ENCODE data around the gene RERE. TPM values are rescaled to one million over a fixed set of nuclear protein-coding genes. Genes with fewer than 3 reads are reported as not detected.

Gene RERE
- polyA plus RNA-seq, 1 of the 3 experiments (the other 2 are of a cell fraction) = 8.1 TPM

DNA sequence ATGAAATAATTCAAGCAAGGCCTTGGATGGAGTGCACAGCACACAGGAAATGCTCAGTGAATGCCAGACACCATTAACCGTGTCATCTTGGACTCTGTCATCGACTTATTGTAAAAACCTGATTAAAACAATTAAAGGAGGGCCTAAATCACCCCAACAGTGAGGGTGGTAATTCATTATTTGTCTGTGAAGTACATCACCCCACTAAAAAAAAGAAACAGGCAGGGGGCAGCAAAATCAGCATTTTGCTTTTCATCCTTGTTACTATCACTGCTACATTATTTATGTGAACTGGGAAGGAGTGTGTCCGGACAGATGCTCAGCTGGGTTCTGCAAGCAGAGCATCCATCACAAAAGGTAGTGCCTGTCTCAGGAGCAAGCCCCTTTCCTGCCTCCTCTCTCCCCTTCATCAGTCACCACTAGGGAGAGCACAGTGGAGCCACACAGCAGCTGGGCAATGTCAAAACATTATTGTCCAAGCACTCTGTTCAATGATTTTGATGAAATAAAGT, 98.5 kb downstream of the RERE start:
- 24% methylated on average over 3 of the region's 3 CpGs for WGBS (ENCODE audit: low lambda C conversion rate)
- Histone ChIP-seq H3K9me3 (no peaks in the 10 kb centered on the region; the same call in 1 of the 2 replicates), H3K9ac (no peak overlapping the region), H3K4me2 (no peak overlapping the region), H3K4me3 (ENCODE audit: low read depth in 2 of 2, low read length in 1 of 2) (no peak overlapping the region), H3K79me2 (ENCODE audit: insufficient read depth) (peaks cover 17% of the 10 kb centered on the region; the same call in 1 of the 2 replicates), H3F3A (replicated peaks; ENCODE audit: insufficient read depth) (peaks cover 5% of the 10 kb centered on the region), H4K20me1 (ENCODE audit: insufficient read depth) (no peaks in the 10 kb centered on the region), H3K27ac (ENCODE audit: low read depth in 2 of 2, low read length in 1 of 2) (peak overlapping the region in 1 of 2 experiments; percentile 84; a peak in 2 of 4 replicates), H3K4me1 (ENCODE audit: control insufficient read depth in 1 of 2, insufficient read depth in 2 of 2, low read depth in 1 of 2, low read length in 1 of 2) (peaks cover 8 to 15% of the 10 kb centered on the region in 2 experiments; a peak in 3 of 4 replicates), H3K9me2 (no peaks in the 10 kb centered on the region), H3K36me3 (replicated peaks in 1 of 2; ENCODE audit: control insufficient read depth in 1 of 2, insufficient read depth in 2 of 2, low read length in 1 of 2) (no peaks in the 10 kb centered on the region), H2AFZ (ENCODE audit: low read depth) (no peak overlapping the region), H3K27me3 (ENCODE audit: insufficient read depth) (no peaks in the 10 kb centered on the region)
- peak; percentile 45 for DNase-seq
- ChIA-PET POLR2A (interaction anchor here (0.6 kb wide), 1 partner anchor 463 kb away, joined by 3 read pairs; no protein-coding TSS in a partner anchor), CTCF (interaction anchor here (0.6 to 5.1 kb wide), 28 partner anchors 9 to 295 kb away, joined by 3 to 44 read pairs (median 4); no protein-coding TSS in a partner anchor)
- TF ChIP-seq EZH2phosphoT487 (IDR thresholded peaks at IDR 0.05; ENCODE audit: borderline replicate concordance, low read depth) (no peak), RFX5 (IDR thresholded peaks at IDR 0.05; ENCODE audit: low read length) (no peak; the same call in 1 of the 2 replicates), RXRA (IDR thresholded peaks at IDR 0.05; ENCODE audit: borderline replicate concordance, low read depth) (no peak), NFIC (IDR thresholded peaks at IDR 0.05; ENCODE audit: borderline replicate concordance) (no peak), ELF1 (IDR thresholded peaks at IDR 0.05) (no peak), CTCF (IDR thresholded peaks at IDR 0.05) (peak; percentile 43), SIN3A (IDR thresholded peaks at IDR 0.05; ENCODE audit: borderline replicate concordance, low read depth, low read length) (no peak), YY1 (IDR thresholded peaks at IDR 0.05; ENCODE audit: low read depth) (no peak), FOXJ3 (CRISPR knock-in tag; IDR thresholded peaks at IDR 0.05) (0 out of 2 replicates have a peak, but pooled peaks have one; percentile 33), USF2 (IDR thresholded peaks at IDR 0.05; ENCODE audit: borderline replicate concordance, low read depth, low read length) (no peak), FOXM1 (IDR thresholded peaks at IDR 0.05; ENCODE audit: low read depth) (no peak), PBX3 (IDR thresholded peaks at IDR 0.05) (no peak), POLR2AphosphoS5 (IDR thresholded peaks at IDR 0.05; ENCODE audit: low read depth, low read length) (no peak), TAF1 (IDR thresholded peaks at IDR 0.05; ENCODE audit: borderline replicate concordance, low read depth, low read length) (no peak), CHD2 (IDR thresholded peaks at IDR 0.05; ENCODE audit: low read length, partially characterized antibody) (no peak), ZBTB33 (IDR thresholded peaks at IDR 0.05; ENCODE audit: borderline replicate concordance, low read depth) (no peak), EP300 (IDR thresholded peaks at IDR 0.05; ENCODE audit: borderline replicate concordance in 1 of 2, low read depth in 1 of 2, low read length in 1 of 2) (peak in 1 of 2 experiments; percentile 62; a peak in 2 of 4 replicates), GABPA (IDR thresholded peaks at IDR 0.05; ENCODE audit: low read depth) (no peak), MEF2A (IDR thresholded peaks at IDR 0.05; ENCODE audit: borderline replicate concordance, low read depth) (no peak), RCOR1 (IDR thresholded peaks at IDR 0.05; ENCODE audit: low read length) (no peak), NRF1 (IDR thresholded peaks at IDR 0.05; ENCODE audit: low read depth, low read length) (no peak), TCF12 (IDR thresholded peaks at IDR 0.05) (no peak), TEAD4 (IDR thresholded peaks at IDR 0.05; ENCODE audit: borderline replicate concordance, insufficient read depth) (no peak), MAX (IDR thresholded peaks at IDR 0.05; ENCODE audit: low read depth) (no peak), SMC3 (IDR thresholded peaks at IDR 0.05; ENCODE audit: low read depth, low read length) (peak; percentile 31; the same call in 1 of the 2 replicates)
- TF ChIP-seq, protein P1, sequence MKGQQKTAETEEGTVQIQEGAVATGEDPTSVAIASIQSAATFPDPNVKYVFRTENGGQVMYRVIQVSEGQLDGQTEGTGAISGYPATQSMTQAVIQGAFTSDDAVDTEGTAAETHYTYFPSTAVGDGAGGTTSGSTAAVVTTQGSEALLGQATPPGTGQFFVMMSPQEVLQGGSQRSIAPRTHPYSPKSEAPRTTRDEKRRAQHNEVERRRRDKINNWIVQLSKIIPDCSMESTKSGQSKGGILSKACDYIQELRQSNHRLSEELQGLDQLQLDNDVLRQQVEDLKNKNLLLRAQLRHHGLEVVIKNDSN (IDR thresholded peaks at IDR 0.05; ENCODE audit: borderline replicate concordance, low read depth) = no peak

Data from SK-N-SH (cell line).